Measurements from ENCODE around the gene SKIDA1.
A peak's percentile ranks its signal among the peaks of the same experiment; 100 is the strongest.

The SKIDA1 gene

GRCh38 chr10:21495002-21495751 is 30.3 kb downstream of the SKIDA1 start:
- H3K4me3 ChIP-seq (ENCODE audit: low read length) = peak overlapping the region; percentile 73
- peak overlapping the region; percentile 47 for H3K9ac ChIP-seq (ENCODE audit: low read length)
- H3K36me3 ChIP-seq (ENCODE audit: control insufficient read depth, low read depth, low read length) = no peaks in the 10 kb centered on the region
- peaks cover 22% of the 10 kb centered on the region for H3K4me1 ChIP-seq (ENCODE audit: control insufficient read depth, low read depth, low read length)
- peaks cover 29% of the 10 kb centered on the region for H3K27me3 ChIP-seq (ENCODE audit: control insufficient read depth, insufficient read depth, low read length)
- no peaks in the 10 kb centered on the region for H3K9me3 ChIP-seq (ENCODE audit: control insufficient read depth, low read depth, low read length)
- H3K27ac ChIP-seq (ENCODE audit: low read length) = no peak overlapping the region

- Histone ChIP-seq H3K9ac (ENCODE audit: low read length) (peak overlapping the region; percentile 47), H3K9me3 (ENCODE audit: control insufficient read depth, low read depth, low read length) (no peaks in the 10 kb centered on the region), H3K4me1 (ENCODE audit: control insufficient read depth, low read depth, low read length) (peaks cover 21% of the 10 kb centered on the region), H3K27ac (ENCODE audit: low read length) (no peak overlapping the region), H3K36me3 (ENCODE audit: control insufficient read depth, low read depth, low read length) (no peaks in the 10 kb centered on the region), H3K27me3 (ENCODE audit: control insufficient read depth, insufficient read depth, low read length) (peaks cover 21% of the 10 kb centered on the region), H3K4me3 (ENCODE audit: low read length) (peak overlapping the region; percentile 73)
Measured at GRCh38 chr10:21494191-21495001, 31.1 kb downstream of the SKIDA1 start.

GRCh38 chr10:21493784-21494183 is 31.7 kb downstream of the SKIDA1 start:
- H3K27ac ChIP-seq (ENCODE audit: low read length) = no peak overlapping the region
- H3K9ac ChIP-seq (ENCODE audit: low read length) = no peak overlapping the region
- H3K36me3 ChIP-seq (ENCODE audit: control insufficient read depth, low read depth, low read length) = no peaks in the 10 kb centered on the region
- no peaks in the 10 kb centered on the region for H3K9me3 ChIP-seq (ENCODE audit: control insufficient read depth, low read depth, low read length)
- peak overlapping the region; percentile 73 for H3K4me3 ChIP-seq (ENCODE audit: low read length)
- peaks cover 15% of the 10 kb centered on the region for H3K27me3 ChIP-seq (ENCODE audit: control insufficient read depth, insufficient read depth, low read length)
- H3K4me1 ChIP-seq (ENCODE audit: control insufficient read depth, low read depth, low read length) = peaks cover 15% of the 10 kb centered on the region

DNA sequence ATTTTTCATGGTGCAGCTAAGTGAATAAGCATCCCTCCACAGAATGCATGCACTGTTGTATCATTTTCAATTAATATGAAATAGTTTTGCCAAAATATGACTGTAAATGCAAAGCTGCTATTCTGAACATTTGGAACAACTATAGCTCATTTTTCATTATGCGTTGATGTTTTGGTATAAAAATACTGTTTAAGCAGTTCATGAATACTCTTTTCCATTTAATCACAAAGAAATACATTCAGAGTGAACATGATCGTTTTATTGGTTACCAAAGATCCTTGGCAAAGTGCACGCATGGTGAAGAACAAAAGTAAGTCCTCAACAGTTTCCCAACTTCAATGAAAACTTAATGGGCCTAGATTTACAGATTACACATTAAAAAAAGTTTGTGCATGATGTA is 33.1 kb downstream of the SKIDA1 start:
- H3K9ac ChIP-seq (ENCODE audit: low read length) = no peak overlapping the region
- H3K27me3 ChIP-seq (ENCODE audit: control insufficient read depth, insufficient read depth, low read length) = peaks cover 2% of the 10 kb centered on the region
- H3K9me3 ChIP-seq (ENCODE audit: control insufficient read depth, low read depth, low read length) = no peaks in the 10 kb centered on the region
- H3K4me1 ChIP-seq (ENCODE audit: control insufficient read depth, low read depth, low read length) = peaks cover under 1% of the 10 kb centered on the region
- H3K4me3 ChIP-seq (ENCODE audit: low read length) = no peak overlapping the region
- no peak overlapping the region for H3K27ac ChIP-seq (ENCODE audit: low read length)
- H3K36me3 ChIP-seq (ENCODE audit: control insufficient read depth, low read depth, low read length) = no peaks in the 10 kb centered on the region

DNA sequence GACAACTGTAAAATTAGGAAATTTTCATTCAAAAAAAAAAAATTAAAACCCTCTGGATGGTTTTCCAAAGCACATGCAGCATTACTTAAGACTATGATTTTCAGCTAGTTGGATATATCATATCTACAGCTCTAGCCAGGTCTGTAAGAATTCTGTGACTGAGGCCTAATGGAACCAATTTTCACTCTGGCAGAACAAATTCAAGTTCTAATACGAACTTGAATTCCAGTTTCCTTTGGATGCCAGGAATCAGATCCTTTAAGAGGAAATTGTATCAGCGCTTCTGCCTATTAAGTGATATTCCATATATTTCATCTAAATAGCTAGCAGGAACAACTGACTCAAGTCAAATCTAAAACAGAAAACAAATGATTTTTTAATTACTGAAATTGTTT is 34.8 kb downstream of the SKIDA1 start:
- Histone ChIP-seq H3K36me3 (ENCODE audit: control insufficient read depth, low read depth, low read length) (no peaks in the 10 kb centered on the region), H3K9me3 (ENCODE audit: control insufficient read depth, low read depth, low read length) (no peaks in the 10 kb centered on the region), H3K4me1 (ENCODE audit: control insufficient read depth, low read depth, low read length) (no peaks in the 10 kb centered on the region), H3K27me3 (ENCODE audit: control insufficient read depth, insufficient read depth, low read length) (no peaks in the 10 kb centered on the region), H3K9ac (ENCODE audit: low read length) (no peak overlapping the region), H3K4me3 (ENCODE audit: low read length) (no peak overlapping the region), H3K27ac (ENCODE audit: low read length) (no peak overlapping the region)

- Histone ChIP-seq H3K4me1 (ENCODE audit: control insufficient read depth, low read depth, low read length) (no peaks in the 10 kb centered on the region), H3K4me3 (ENCODE audit: low read length) (no peak overlapping the region), H3K36me3 (ENCODE audit: control insufficient read depth, low read depth, low read length) (no peaks in the 10 kb centered on the region), H3K9me3 (ENCODE audit: control insufficient read depth, low read depth, low read length) (no peaks in the 10 kb centered on the region), H3K9ac (ENCODE audit: low read length) (no peak overlapping the region), H3K27ac (ENCODE audit: low read length) (no peak overlapping the region), H3K27me3 (ENCODE audit: control insufficient read depth, insufficient read depth, low read length) (no peaks in the 10 kb centered on the region)
Measured at GRCh38 chr10:21490028-21490710, 35.3 kb downstream of the SKIDA1 start.

GRCh38 chr10:21488957-21489446 is 36.5 kb downstream of the SKIDA1 start:
- Histone ChIP-seq H3K27ac (ENCODE audit: low read length) (no peak overlapping the region), H3K4me3 (ENCODE audit: low read length) (no peak overlapping the region), H3K4me1 (ENCODE audit: control insufficient read depth, low read depth, low read length) (no peaks in the 10 kb centered on the region), H3K9ac (ENCODE audit: low read length) (no peak overlapping the region), H3K27me3 (ENCODE audit: control insufficient read depth, insufficient read depth, low read length) (no peaks in the 10 kb centered on the region), H3K9me3 (ENCODE audit: control insufficient read depth, low read depth, low read length) (no peaks in the 10 kb centered on the region), H3K36me3 (ENCODE audit: control insufficient read depth, low read depth, low read length) (no peaks in the 10 kb centered on the region)

- Histone ChIP-seq H3K27me3 (ENCODE audit: control insufficient read depth, insufficient read depth, low read length) (no peaks in the 10 kb centered on the region), H3K9me3 (ENCODE audit: control insufficient read depth, low read depth, low read length) (no peaks in the 10 kb centered on the region), H3K27ac (ENCODE audit: low read length) (no peak overlapping the region)
Measured at GRCh38 chr10:21488246-21488956, 37.1 kb downstream of the SKIDA1 start.

GRCh38 chr10:21487416-21488180 is 37.9 kb downstream of the SKIDA1 start:
- H3K4me3 ChIP-seq (ENCODE audit: low read length) = no peak overlapping the region
- H3K27me3 ChIP-seq (ENCODE audit: control insufficient read depth, insufficient read depth, low read length) = no peaks in the 10 kb centered on the region
- no peak overlapping the region for H3K9ac ChIP-seq (ENCODE audit: low read length)
- H3K27ac ChIP-seq (ENCODE audit: low read length) = no peak overlapping the region
- no peaks in the 10 kb centered on the region for H3K4me1 ChIP-seq (ENCODE audit: control insufficient read depth, low read depth, low read length)
- no peaks in the 10 kb centered on the region for H3K9me3 ChIP-seq (ENCODE audit: control insufficient read depth, low read depth, low read length)
- H3K36me3 ChIP-seq (ENCODE audit: control insufficient read depth, low read depth, low read length) = no peaks in the 10 kb centered on the region

More at GRCh38 chr10:21488246-21488956, 37.1 kb downstream of the SKIDA1 start:
- Histone ChIP-seq H3K36me3 (ENCODE audit: control insufficient read depth, low read depth, low read length) (no peaks in the 10 kb centered on the region), H3K9ac (ENCODE audit: low read length) (no peak overlapping the region), H3K4me1 (ENCODE audit: control insufficient read depth, low read depth, low read length) (no peaks in the 10 kb centered on the region), H3K4me3 (ENCODE audit: low read length) (no peak overlapping the region)

- no peaks in the 10 kb centered on the region for H3K9me3 ChIP-seq (ENCODE audit: control insufficient read depth, low read depth, low read length)
- H3K9ac ChIP-seq (ENCODE audit: low read length) = no peak overlapping the region
- H3K4me1 ChIP-seq (ENCODE audit: control insufficient read depth, low read depth, low read length) = no peaks in the 10 kb centered on the region
- no peaks in the 10 kb centered on the region for H3K27me3 ChIP-seq (ENCODE audit: control insufficient read depth, insufficient read depth, low read length)
- H3K27ac ChIP-seq (ENCODE audit: low read length) = no peak overlapping the region
- no peaks in the 10 kb centered on the region for H3K36me3 ChIP-seq (ENCODE audit: control insufficient read depth, low read depth, low read length)
- H3K4me3 ChIP-seq (ENCODE audit: low read length) = no peak overlapping the region
Measured at GRCh38 chr10:21482821-21483220, 42.7 kb downstream of the SKIDA1 start.

All from iPS-18a (cell line).